Measurements from ENCODE around the gene GPD2.

The GPD2 gene

GRCh38 chr2:156459720-156460119 lies 23.5 kb downstream of the GPD2 start:
- Histone ChIP-seq H3K36me3 (ENCODE audit: insufficient read depth, low read length) (no peaks in the 10 kb centered on the region), H3K9me3 (ENCODE audit: insufficient read depth, low read length, severe bottlenecking) (no peaks in the 10 kb centered on the region), H3K79me2 (ENCODE audit: insufficient read depth, low read length) (no peaks in the 10 kb centered on the region), H2AFZ (ENCODE audit: low read depth, low read length) (no peak overlapping the region), H3K4me2 (ENCODE audit: insufficient read depth, low read length) (no peak overlapping the region), H3K27ac (ENCODE audit: low read length) (no peak overlapping the region), H3K4me1 (ENCODE audit: insufficient read depth, low read length) (no peaks in the 10 kb centered on the region), H3K4me3 (ENCODE audit: low read depth in 1 of 2, low read length in 2 of 2) (no peak overlapping the region), H3K9ac (ENCODE audit: low read depth, low read length) (no peak overlapping the region), H3K27me3 (ENCODE audit: insufficient read depth, low read length, poor library complexity) (no peaks in the 10 kb centered on the region), H4K20me1 (ENCODE audit: insufficient read depth, low read length) (no peaks in the 10 kb centered on the region)
- DNase-seq: no peak
- TF ChIP-seq CTCF (IDR thresholded peaks at IDR 0.05; ENCODE audit: borderline replicate concordance, extremely low read depth, low read length, poor library complexity, severe bottlenecking): no peak
- ATAC-seq (ENCODE audit: insufficient read depth, low read depth): no peak

GRCh38 chr2:156464106-156464505 lies 27.9 kb downstream of the GPD2 start:
- no peaks in the 10 kb centered on the region for H4K20me1 ChIP-seq (ENCODE audit: insufficient read depth, low read length)
- no peaks in the 10 kb centered on the region for H3K36me3 ChIP-seq (ENCODE audit: insufficient read depth, low read length)
- H3K4me2 ChIP-seq (ENCODE audit: insufficient read depth, low read length): no peak overlapping the region
- no peaks in the 10 kb centered on the region for H3K4me1 ChIP-seq (ENCODE audit: insufficient read depth, low read length)
- TF ChIP-seq EZH2 (IDR thresholded peaks at IDR 0.05; ENCODE audit: borderline replicate concordance, low read depth, low read length, severe bottlenecking) (no peak), CTCF (IDR thresholded peaks at IDR 0.05; ENCODE audit: borderline replicate concordance, extremely low read depth, low read length, poor library complexity, severe bottlenecking) (no peak)
- H3K79me2 ChIP-seq (ENCODE audit: insufficient read depth, low read length): no peaks in the 10 kb centered on the region
- H2AFZ ChIP-seq (ENCODE audit: low read depth, low read length): no peak overlapping the region
- H3K27me3 ChIP-seq (ENCODE audit: insufficient read depth, low read length, poor library complexity): no peaks in the 10 kb centered on the region
- no peak for DNase-seq
- H3K9ac ChIP-seq (ENCODE audit: low read depth, low read length): no peak overlapping the region
- no peaks in the 10 kb centered on the region for H3K9me3 ChIP-seq (ENCODE audit: insufficient read depth, low read length, severe bottlenecking)
- H3K4me3 ChIP-seq (ENCODE audit: low read depth in 1 of 2, low read length in 2 of 2): no peak overlapping the region
- ATAC-seq (ENCODE audit: insufficient read depth, low read depth): no peak
- no peak overlapping the region for H3K27ac ChIP-seq (ENCODE audit: low read length)

- H3K79me2 ChIP-seq (ENCODE audit: insufficient read depth, low read length): no peaks in the 10 kb centered on the region
- TF ChIP-seq EZH2 (IDR thresholded peaks at IDR 0.05; ENCODE audit: borderline replicate concordance, low read depth, low read length, severe bottlenecking) (no peak), CTCF (IDR thresholded peaks at IDR 0.05; ENCODE audit: borderline replicate concordance, extremely low read depth, low read length, poor library complexity, severe bottlenecking) (no peak)
- H3K9me3 ChIP-seq (ENCODE audit: insufficient read depth, low read length, severe bottlenecking): no peaks in the 10 kb centered on the region
- DNase-seq (no peak), ATAC-seq (ENCODE audit: insufficient read depth, low read depth) (no peak)
- H2AFZ ChIP-seq (ENCODE audit: low read depth, low read length): no peak overlapping the region
- no peak overlapping the region for H3K9ac ChIP-seq (ENCODE audit: low read depth, low read length)
- H4K20me1 ChIP-seq (ENCODE audit: insufficient read depth, low read length): no peaks in the 10 kb centered on the region
- H3K4me1 ChIP-seq (ENCODE audit: insufficient read depth, low read length): no peaks in the 10 kb centered on the region
- H3K4me3 ChIP-seq (ENCODE audit: low read depth in 1 of 2, low read length in 2 of 2): no peak overlapping the region
- no peaks in the 10 kb centered on the region for H3K36me3 ChIP-seq (ENCODE audit: insufficient read depth, low read length)
- H3K27me3 ChIP-seq (ENCODE audit: insufficient read depth, low read length, poor library complexity): no peaks in the 10 kb centered on the region
- H3K27ac ChIP-seq (ENCODE audit: low read length): no peak overlapping the region
- H3K4me2 ChIP-seq (ENCODE audit: insufficient read depth, low read length): no peak overlapping the region
Observed at GRCh38 chr2:156465573-156465972, 29.4 kb downstream of the GPD2 start.

Data from DND-41 (cell line).